GM19438 (cell line): Measurements from ENCODE around the gene SLC66A2.

ENCODE experiments used
- ATAC-seq: cut with Tn5 transposase; IDR thresholded peaks from one replicate; pipeline ENCODE4 v1.9.1; 2021; ENCODE audit warnings: low read depth; ENCODE audit not compliant: unreplicated experiment

The SLC66A2 gene

GRCh38 chr18:79921984-79922965, 29.2 kb downstream of the SLC66A2 start:
- ATAC-seq = no peak

- ATAC-seq = no peak
These were observed 32.4 kb downstream of the SLC66A2 start for GRCh38 chr18:79919089-79919488.

- no peak for ATAC-seq
These were observed 32.8 kb downstream of the SLC66A2 start for GRCh38 chr18:79918615-79919011.

- no peak for ATAC-seq
These were observed 33.4 kb downstream of the SLC66A2 start for GRCh38 chr18:79917853-79918614.

GRCh38 chr18:79917169-79917852, 34.1 kb downstream of the SLC66A2 start:
- no peak for ATAC-seq

GRCh38 chr18:79916546-79917168, 34.8 kb downstream of the SLC66A2 start:
- no peak for ATAC-seq

- ATAC-seq = no peak
These were observed 35.3 kb downstream of the SLC66A2 start for GRCh38 chr18:79916128-79916494.

- no peak for ATAC-seq
These were observed 36.0 kb downstream of the SLC66A2 start for GRCh38 chr18:79915161-79916127.

- ATAC-seq = no peak
These were observed 36.8 kb downstream of the SLC66A2 start for GRCh38 chr18:79914614-79915160.

- ATAC-seq = no peak
These were observed 38.2 kb downstream of the SLC66A2 start for GRCh38 chr18:79912994-79913831.

- no peak for ATAC-seq
These were observed 39.0 kb downstream of the SLC66A2 start for GRCh38 chr18:79912409-79912991.

GRCh38 chr18:79911344-79912270, 39.8 kb downstream of the SLC66A2 start:
- ATAC-seq = no peak

GRCh38 chr18:79910563-79911343, 40.7 kb downstream of the SLC66A2 start:
- no peak for ATAC-seq

GRCh38 chr18:79906706-79907105, 44.7 kb downstream of the SLC66A2 start:
- ATAC-seq = no peak

GRCh38 chr18:79905993-79906392, 45.5 kb downstream of the SLC66A2 start:
- ATAC-seq = no peak

GRCh38 chr18:79905389-79905911, 46.0 kb downstream of the SLC66A2 start:
- no peak for ATAC-seq
